ENCODE results near the gene MRO. TPM values are rescaled to one million over a fixed set of nuclear protein-coding genes. Genes with fewer than 3 reads are reported as not detected.

Gene MRO
- polyA plus RNA-seq, 1 of the 3 experiments (the other 2 are of a cell fraction), result not detected

DNA sequence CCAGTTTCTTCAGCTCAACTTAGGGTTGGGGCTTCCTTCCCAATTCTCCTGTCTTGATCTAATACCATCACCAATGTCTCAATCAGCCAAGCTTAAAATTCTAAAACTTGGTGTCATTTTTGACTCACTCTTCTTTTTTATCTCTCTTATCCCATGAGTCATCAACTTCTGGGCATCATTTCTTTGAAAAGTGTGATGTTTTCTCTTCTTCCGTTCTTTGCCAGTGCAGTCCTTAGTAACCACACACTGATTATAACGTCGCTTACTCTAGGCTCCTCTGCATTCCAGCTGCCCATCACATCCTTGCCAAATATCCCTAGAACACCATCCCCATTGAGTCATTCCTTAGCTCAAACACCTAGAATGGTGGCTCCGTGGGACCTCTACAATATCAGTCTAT is 27.4 kb upstream of the MRO start (continued):
- TF ChIP-seq, protein P1, sequence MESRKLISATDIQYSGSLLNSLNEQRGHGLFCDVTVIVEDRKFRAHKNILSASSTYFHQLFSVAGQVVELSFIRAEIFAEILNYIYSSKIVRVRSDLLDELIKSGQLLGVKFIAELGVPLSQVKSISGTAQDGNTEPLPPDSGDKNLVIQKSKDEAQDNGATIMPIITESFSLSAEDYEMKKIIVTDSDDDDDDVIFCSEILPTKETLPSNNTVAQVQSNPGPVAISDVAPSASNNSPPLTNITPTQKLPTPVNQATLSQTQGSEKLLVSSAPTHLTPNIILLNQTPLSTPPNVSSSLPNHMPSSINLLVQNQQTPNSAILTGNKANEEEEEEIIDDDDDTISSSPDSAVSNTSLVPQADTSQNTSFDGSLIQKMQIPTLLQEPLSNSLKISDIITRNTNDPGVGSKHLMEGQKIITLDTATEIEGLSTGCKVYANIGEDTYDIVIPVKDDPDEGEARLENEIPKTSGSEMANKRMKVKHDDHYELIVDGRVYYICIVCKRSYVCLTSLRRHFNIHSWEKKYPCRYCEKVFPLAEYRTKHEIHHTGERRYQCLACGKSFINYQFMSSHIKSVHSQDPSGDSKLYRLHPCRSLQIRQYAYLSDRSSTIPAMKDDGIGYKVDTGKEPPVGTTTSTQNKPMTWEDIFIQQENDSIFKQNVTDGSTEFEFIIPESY (IDR thresholded peaks at IDR 0.05; ENCODE audit: borderline replicate concordance, low read depth), result no peak
- TF ChIP-seq NFIC (IDR thresholded peaks at IDR 0.05; ENCODE audit: borderline replicate concordance) (peak; percentile 47), FOXJ3 (CRISPR knock-in tag; IDR thresholded peaks at IDR 0.05) (no peak), GATA2 (CRISPR knock-in tag; IDR thresholded peaks at IDR 0.05) (no peak), RFX5 (IDR thresholded peaks at IDR 0.05; ENCODE audit: low read length) (no peak)

DNA sequence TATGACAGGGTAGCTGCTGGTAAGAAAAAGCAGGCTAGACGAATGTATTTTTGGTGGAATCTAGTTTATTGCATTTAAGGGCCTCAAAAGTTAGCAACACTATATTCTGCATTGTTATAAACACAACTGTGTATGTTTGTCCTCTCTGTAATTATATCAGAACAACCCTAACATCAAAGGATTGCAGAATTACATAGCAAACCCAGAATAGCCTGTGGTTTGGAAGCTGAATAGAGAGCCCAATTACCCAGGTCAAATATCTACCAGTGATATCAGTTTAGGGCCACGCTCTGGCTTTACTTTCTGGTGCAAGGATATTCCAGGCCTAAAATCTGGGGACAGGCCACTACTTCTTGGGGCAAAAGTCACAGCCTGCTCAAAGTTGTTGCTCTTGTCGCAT is 25.1 kb upstream of the MRO start:
- no peak overlapping the region for H3K4me2 ChIP-seq
- H3K79me2 ChIP-seq (ENCODE audit: insufficient read depth), result no peaks in the 10 kb centered on the region
- H3K9ac ChIP-seq, result no peak overlapping the region
- ChIA-PET POLR2A (no interaction called here), CTCF (interaction anchor here (0.9 to 1.3 kb wide), 2 partner anchors 207 to 399 kb away, joined by 3 read pairs; no protein-coding TSS in a partner anchor)
- no peaks in the 10 kb centered on the region for H4K20me1 ChIP-seq (ENCODE audit: insufficient read depth)
- H3K9me3 ChIP-seq, result no peaks in the 10 kb centered on the region
- no peak overlapping the region for H2AFZ ChIP-seq (ENCODE audit: low read depth)
- H3K9me2 ChIP-seq, result no peaks in the 10 kb centered on the region
- H3K27ac ChIP-seq (ENCODE audit: low read depth in 2 of 2, low read length in 1 of 2), result no peak overlapping the region
- no peak for DNase-seq
- no peaks in the 10 kb centered on the region; the same call in 1 of the 2 replicates for H3K27me3 ChIP-seq (ENCODE audit: insufficient read depth)
- H3K36me3 ChIP-seq (replicated peaks in 1 of 2; ENCODE audit: control insufficient read depth in 1 of 2, insufficient read depth in 2 of 2, low read length in 1 of 2), result no peaks in the 10 kb centered on the region
- peaks cover 0 to 4% of the 10 kb centered on the region in 2 experiments; a peak in 1 of 4 replicates for H3K4me1 ChIP-seq (ENCODE audit: control insufficient read depth in 1 of 2, insufficient read depth in 2 of 2, low read depth in 1 of 2, low read length in 1 of 2)
- TF ChIP-seq, protein P2, sequence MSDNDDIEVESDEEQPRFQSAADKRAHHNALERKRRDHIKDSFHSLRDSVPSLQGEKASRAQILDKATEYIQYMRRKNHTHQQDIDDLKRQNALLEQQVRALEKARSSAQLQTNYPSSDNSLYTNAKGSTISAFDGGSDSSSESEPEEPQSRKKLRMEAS (IDR thresholded peaks at IDR 0.05; ENCODE audit: low read depth), result no peak
- no peak for TF ChIP-seq EZH2phosphoT487 (IDR thresholded peaks at IDR 0.05; ENCODE audit: borderline replicate concordance, low read depth)
- TF ChIP-seq TEAD4 (IDR thresholded peaks at IDR 0.05; ENCODE audit: borderline replicate concordance, insufficient read depth), result no peak
- TF ChIP-seq FOSL2 (IDR thresholded peaks at IDR 0.05; ENCODE audit: borderline replicate concordance, low read depth), result no peak
- no peak for TF ChIP-seq JUND (IDR thresholded peaks at IDR 0.05)
- TF ChIP-seq, protein P3, sequence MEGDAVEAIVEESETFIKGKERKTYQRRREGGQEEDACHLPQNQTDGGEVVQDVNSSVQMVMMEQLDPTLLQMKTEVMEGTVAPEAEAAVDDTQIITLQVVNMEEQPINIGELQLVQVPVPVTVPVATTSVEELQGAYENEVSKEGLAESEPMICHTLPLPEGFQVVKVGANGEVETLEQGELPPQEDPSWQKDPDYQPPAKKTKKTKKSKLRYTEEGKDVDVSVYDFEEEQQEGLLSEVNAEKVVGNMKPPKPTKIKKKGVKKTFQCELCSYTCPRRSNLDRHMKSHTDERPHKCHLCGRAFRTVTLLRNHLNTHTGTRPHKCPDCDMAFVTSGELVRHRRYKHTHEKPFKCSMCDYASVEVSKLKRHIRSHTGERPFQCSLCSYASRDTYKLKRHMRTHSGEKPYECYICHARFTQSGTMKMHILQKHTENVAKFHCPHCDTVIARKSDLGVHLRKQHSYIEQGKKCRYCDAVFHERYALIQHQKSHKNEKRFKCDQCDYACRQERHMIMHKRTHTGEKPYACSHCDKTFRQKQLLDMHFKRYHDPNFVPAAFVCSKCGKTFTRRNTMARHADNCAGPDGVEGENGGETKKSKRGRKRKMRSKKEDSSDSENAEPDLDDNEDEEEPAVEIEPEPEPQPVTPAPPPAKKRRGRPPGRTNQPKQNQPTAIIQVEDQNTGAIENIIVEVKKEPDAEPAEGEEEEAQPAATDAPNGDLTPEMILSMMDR (IDR thresholded peaks at IDR 0.05), result no peak
- no peak for TF ChIP-seq SMC3 (IDR thresholded peaks at IDR 0.05; ENCODE audit: low read depth, low read length)
- TF ChIP-seq, protein P4, sequence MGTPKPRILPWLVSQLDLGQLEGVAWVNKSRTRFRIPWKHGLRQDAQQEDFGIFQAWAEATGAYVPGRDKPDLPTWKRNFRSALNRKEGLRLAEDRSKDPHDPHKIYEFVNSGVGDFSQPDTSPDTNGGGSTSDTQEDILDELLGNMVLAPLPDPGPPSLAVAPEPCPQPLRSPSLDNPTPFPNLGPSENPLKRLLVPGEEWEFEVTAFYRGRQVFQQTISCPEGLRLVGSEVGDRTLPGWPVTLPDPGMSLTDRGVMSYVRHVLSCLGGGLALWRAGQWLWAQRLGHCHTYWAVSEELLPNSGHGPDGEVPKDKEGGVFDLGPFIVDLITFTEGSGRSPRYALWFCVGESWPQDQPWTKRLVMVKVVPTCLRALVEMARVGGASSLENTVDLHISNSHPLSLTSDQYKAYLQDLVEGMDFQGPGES (IDR thresholded peaks at IDR 0.05; ENCODE audit: low read depth, low read length), result no peak
- no peak for TF ChIP-seq TCF12 (IDR thresholded peaks at IDR 0.05)
- TF ChIP-seq RAD21 (IDR thresholded peaks at IDR 0.05; ENCODE audit: low read length), result no peak
- TF ChIP-seq ELF1 (IDR thresholded peaks at IDR 0.05), result no peak
- TF ChIP-seq YY1 (IDR thresholded peaks at IDR 0.05; ENCODE audit: low read depth), result no peak
- no peak for TF ChIP-seq NRF1 (IDR thresholded peaks at IDR 0.05; ENCODE audit: low read depth, low read length)
- TF ChIP-seq MEF2A (IDR thresholded peaks at IDR 0.05; ENCODE audit: borderline replicate concordance, low read depth), result no peak
- TF ChIP-seq GATA2 (CRISPR knock-in tag; IDR thresholded peaks at IDR 0.05), result no peak
- TF ChIP-seq GABPA (IDR thresholded peaks at IDR 0.05; ENCODE audit: low read depth), result no peak
- TF ChIP-seq SIN3A (IDR thresholded peaks at IDR 0.05; ENCODE audit: borderline replicate concordance, low read depth, low read length), result no peak
- TF ChIP-seq, protein P5, sequence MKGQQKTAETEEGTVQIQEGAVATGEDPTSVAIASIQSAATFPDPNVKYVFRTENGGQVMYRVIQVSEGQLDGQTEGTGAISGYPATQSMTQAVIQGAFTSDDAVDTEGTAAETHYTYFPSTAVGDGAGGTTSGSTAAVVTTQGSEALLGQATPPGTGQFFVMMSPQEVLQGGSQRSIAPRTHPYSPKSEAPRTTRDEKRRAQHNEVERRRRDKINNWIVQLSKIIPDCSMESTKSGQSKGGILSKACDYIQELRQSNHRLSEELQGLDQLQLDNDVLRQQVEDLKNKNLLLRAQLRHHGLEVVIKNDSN (IDR thresholded peaks at IDR 0.05; ENCODE audit: borderline replicate concordance, low read depth), result no peak
- no peak for TF ChIP-seq TAF1 (IDR thresholded peaks at IDR 0.05; ENCODE audit: borderline replicate concordance, low read depth, low read length)
- H3K4me3 ChIP-seq (ENCODE audit: low read depth in 2 of 2, low read length in 1 of 2), result no peak overlapping the region
- peaks cover 6% of the 10 kb centered on the region for H3F3A ChIP-seq (replicated peaks; ENCODE audit: insufficient read depth)
- WGBS (ENCODE audit: low lambda C conversion rate), result 95% methylated on average over 2 of the region's 3 CpGs

Measured in SK-N-SH (cell line).